HG03378 (cell line): ENCODE results near the gene NUDT22.

Source experiments
- ATAC-seq: cut with Tn5 transposase; IDR thresholded peaks from one replicate; pipeline ENCODE4 v1.9.1; 2021; ENCODE audit warnings: mild to moderate bottlenecking, moderate library complexity; ENCODE audit not compliant: unreplicated experiment

Gene NUDT22

GRCh38 chr11:64226507-64227051, 505 bp downstream of the NUDT22 start:
- no peak for ATAC-seq

GRCh38 chr11:64227405-64227956, 1.4 kb downstream of the NUDT22 start:
- no peak for ATAC-seq

- no peak for ATAC-seq
Observed at GRCh38 chr11:64229090-64229743, 3.1 kb downstream of the NUDT22 start.

GRCh38 chr11:64229744-64230170, 3.7 kb downstream of the NUDT22 start:
- ATAC-seq: no peak

GRCh38 chr11:64230171-64230984, 4.3 kb downstream of the NUDT22 start, which contains the start of gene DNAJC4:
DNAJC4 (plus strand) TSS chr11:64230548; CDS start chr11:64230855, 307 bp downstream.
- no peak for ATAC-seq

- ATAC-seq: no peak
Observed at GRCh38 chr11:64230985-64231365, 4.9 kb downstream of the NUDT22 start.

- no peak for ATAC-seq
Observed at GRCh38 chr11:64231546-64231945, 5.5 kb downstream of the NUDT22 start.

GRCh38 chr11:64232182-64232966, 6.3 kb downstream of the NUDT22 start:
- ATAC-seq: no peak

GRCh38 chr11:64232967-64233315, 6.9 kb downstream of the NUDT22 start:
- no peak for ATAC-seq

GRCh38 chr11:64233913-64234586, 8.0 kb downstream of the NUDT22 start, which contains the start of gene VEGFB:
VEGFB (plus strand) TSS chr11:64234584; CDS start chr11:64234834, 250 bp downstream.
- ATAC-seq: no peak

GRCh38 chr11:64234647-64235379, 8.7 kb downstream of the NUDT22 start:
- no peak for ATAC-seq

- no peak for ATAC-seq
Observed at GRCh38 chr11:64235437-64236161, 9.5 kb downstream of the NUDT22 start.

- no peak for ATAC-seq
Observed at GRCh38 chr11:64237484-64237951, 11.4 kb downstream of the NUDT22 start.

- no peak for ATAC-seq
Observed at GRCh38 chr11:64238076-64238475, 12.0 kb downstream of the NUDT22 start.

- no peak for ATAC-seq
Observed at GRCh38 chr11:64238999-64239398, 12.9 kb downstream of the NUDT22 start.

GRCh38 chr11:64239662-64240434, 13.8 kb downstream of the NUDT22 start:
- peak; percentile 8 for ATAC-seq

- ATAC-seq: peak; percentile 38
Observed at GRCh38 chr11:64240435-64241240, 14.6 kb downstream of the NUDT22 start, which contains the start of gene FKBP2. FKBP2 (plus strand) TSS chr11:64241095; CDS start chr11:64242388, 1,293 bp downstream.
